VCaP (cell line): ENCODE data around the gene SAMD13.

ENCODE experiments used
- H3K27ac ChIP-seq: fragments of 450-650 bp; 2 replicates; pipeline ENCODE4 v1.5.1; 2017
- CTCF ChIP-seq: fragments of 450-650 bp; conservative IDR thresholded peaks from 2 replicates; pipeline ENCODE4 v1.5.1; 2017; ENCODE audit warnings: mild to moderate bottlenecking, moderate library complexity

Gene SAMD13

GRCh38 chr1:84301004-84301784 lies at the start of gene SAMD13:
SAMD13 (plus strand) TSS chr1:84301708; CDS start chr1:84303235, 1,527 bp downstream.
- H3K27ac ChIP-seq: peak within 1 kb of the TSS; percentile 93
- no peak for TF ChIP-seq CTCF

GRCh38 chr1:84253036-84253435 lies 48.5 kb upstream of the SAMD13 start:
- H3K27ac ChIP-seq: no peak overlapping the region
- TF ChIP-seq CTCF: no peak

- no peak overlapping the region for H3K27ac ChIP-seq
- TF ChIP-seq CTCF: no peak
These were observed 47.6 kb upstream of the SAMD13 start for GRCh38 chr1:84253891-84254290.

- no peak for TF ChIP-seq CTCF
- no peak overlapping the region for H3K27ac ChIP-seq
These were observed 46.7 kb upstream of the SAMD13 start for GRCh38 chr1:84254703-84255238.

GRCh38 chr1:84255582-84255981 lies 45.9 kb upstream of the SAMD13 start:
- TF ChIP-seq CTCF: no peak
- no peak overlapping the region for H3K27ac ChIP-seq

GRCh38 chr1:84257617-84258016 lies 43.9 kb upstream of the SAMD13 start:
- H3K27ac ChIP-seq: peak overlapping the region; percentile 45
- TF ChIP-seq CTCF: no peak

- no peak overlapping the region for H3K27ac ChIP-seq
- no peak for TF ChIP-seq CTCF
These were observed 42.1 kb upstream of the SAMD13 start for GRCh38 chr1:84259376-84259775.
